Measurements from ENCODE around the gene COX19.
A peak's percentile ranks its signal among the peaks of the same experiment; 100 is the strongest.
"Not testable (repeated sequence)": the region's sequence is repeated elsewhere in the genome, so short reads cannot be mapped to it uniquely, and the experiment has no call there.

COX19 gene

GRCh38 chr7:1010226-1010625 lies 34.9 kb upstream of the COX19 start:
- no peak for DNase-seq (ENCODE audit: low spot score)

- DNase-seq (ENCODE audit: low spot score) = no peak
Measured at GRCh38 chr7:1009747-1010146, 34.4 kb upstream of the COX19 start.

GRCh38 chr7:1008733-1009363 lies 33.5 kb upstream of the COX19 start:
- no peak for DNase-seq (ENCODE audit: low spot score)

- no peak for DNase-seq (ENCODE audit: low spot score)
Measured at GRCh38 chr7:1007901-1008300, 32.6 kb upstream of the COX19 start.

- no peak for DNase-seq (ENCODE audit: low spot score)
Measured at GRCh38 chr7:1005303-1005702, 30.0 kb upstream of the COX19 start.

- peak; percentile 68 for DNase-seq (ENCODE audit: low spot score)
Measured at GRCh38 chr7:1004018-1004852, 28.9 kb upstream of the COX19 start.

- DNase-seq (ENCODE audit: low spot score) = not testable (repeated sequence)
Measured at GRCh38 chr7:1002445-1002844, 27.1 kb upstream of the COX19 start.

- not testable (repeated sequence) for DNase-seq (ENCODE audit: low spot score)
Measured at GRCh38 chr7:1002026-1002425, 26.7 kb upstream of the COX19 start.

GRCh38 chr7:1001069-1001770 lies 25.9 kb upstream of the COX19 start:
- not testable (repeated sequence) for DNase-seq (ENCODE audit: low spot score)

GRCh38 chr7:999941-1000935 lies 24.9 kb upstream of the COX19 start:
- DNase-seq (ENCODE audit: low spot score) = no peak

GRCh38 chr7:999149-999879 lies 24.0 kb upstream of the COX19 start:
- no peak for DNase-seq (ENCODE audit: low spot score)

GRCh38 chr7:997404-998395 lies 22.4 kb upstream of the COX19 start:
- no peak for DNase-seq (ENCODE audit: low spot score)

- DNase-seq (ENCODE audit: low spot score) = no peak
Measured at GRCh38 chr7:996079-996872, 20.9 kb upstream of the COX19 start.

GRCh38 chr7:995571-995970 lies 20.2 kb upstream of the COX19 start:
- DNase-seq (ENCODE audit: low spot score) = no peak

GRCh38 chr7:994592-995308 lies 19.4 kb upstream of the COX19 start:
- no peak for DNase-seq (ENCODE audit: low spot score)

- peak; percentile 83 for DNase-seq (ENCODE audit: low spot score)
Measured at GRCh38 chr7:992709-993607, 17.6 kb upstream of the COX19 start.
